Osteoblast (primary cell): ENCODE results near the gene RRM2. TPM values are rescaled to one million over a fixed set of nuclear protein-coding genes. Genes with fewer than 3 reads are reported as not detected.

Experiments used
- DNase-seq: peaks from one replicate; pipeline ENCODE4 v3.0.0; 2011; ENCODE audit warnings: low spot score, mixed read lengths; ENCODE audit not compliant: insufficient read length; ENCODE audit errors: missing footprints
- H2AFZ ChIP-seq: 2 replicates; pipeline ENCODE4 v1.6.0; 2011; ENCODE audit warnings: mild to moderate bottlenecking, low read length
- H3K27ac ChIP-seq: 2 replicates; pipeline ENCODE4 v1.5.1; 2011; ENCODE audit warnings: mild to moderate bottlenecking, low read depth, low read length, moderate library complexity
- H3K27me3 ChIP-seq: 2 replicates; pipeline ENCODE4 v1.6.0; 2012; ENCODE audit warnings: mild to moderate bottlenecking, control low read depth, inconsistent platforms, low read length, moderate library complexity; ENCODE audit not compliant: insufficient read depth
- H3K36me3 ChIP-seq: 2 replicates; pipeline ENCODE4 v1.5.1; 2011; ENCODE audit warnings: mild to moderate bottlenecking, low read length, control low read depth, moderate library complexity; ENCODE audit not compliant: insufficient read depth
- H3K4me1 ChIP-seq: 2 replicates; pipeline ENCODE4 v1.5.1; 2011; ENCODE audit warnings: mild to moderate bottlenecking, low read length, control low read depth, moderate library complexity; ENCODE audit not compliant: insufficient read depth
- H3K4me2 ChIP-seq: 2 replicates; pipeline ENCODE4 v1.6.0; 2011; ENCODE audit warnings: mild to moderate bottlenecking, low read length; ENCODE audit not compliant: insufficient read depth
- H3K4me3 ChIP-seq: fragments of 200-600 bp; sonication (generic); 3 replicates; pipeline ENCODE4 v1.5.1; 2012; ENCODE audit warnings: mild to moderate bottlenecking, low read length, inconsistent platforms; ENCODE audit not compliant: insufficient read depth
- H3K79me2 ChIP-seq: 2 replicates; pipeline ENCODE4 v1.6.0; 2012; ENCODE audit warnings: mild to moderate bottlenecking, low read length, control low read depth, inconsistent platforms; ENCODE audit not compliant: insufficient read depth
- H3K9me3 ChIP-seq: 2 replicates; pipeline ENCODE4 v1.5.1; 2011; ENCODE audit warnings: low read depth, low read length, control low read depth
- H4K20me1 ChIP-seq: 2 replicates; pipeline ENCODE4 v1.6.0; 2012; ENCODE audit warnings: mild to moderate bottlenecking, low read length, control low read depth; ENCODE audit not compliant: insufficient read depth
- total RNA-seq: library from RNA; depleted of rRNA; stranded (reverse); fragments of >200 nt; gene quantifications from 2 replicates; pipeline ENCODE4 v1.2.3, GENCODE V29; 2012
- TF ChIP-seq, protein P1 (sequence below): IDR thresholded peaks from 2 replicates; pipeline ENCODE4 v1.5.1; 2011; ENCODE audit warnings: mild to moderate bottlenecking, low read depth, low read length, moderate library complexity; ENCODE audit errors: extremely low read depth

The RRM2 gene
- total RNA-seq, 1 donor: 4.3 TPM

DNA sequence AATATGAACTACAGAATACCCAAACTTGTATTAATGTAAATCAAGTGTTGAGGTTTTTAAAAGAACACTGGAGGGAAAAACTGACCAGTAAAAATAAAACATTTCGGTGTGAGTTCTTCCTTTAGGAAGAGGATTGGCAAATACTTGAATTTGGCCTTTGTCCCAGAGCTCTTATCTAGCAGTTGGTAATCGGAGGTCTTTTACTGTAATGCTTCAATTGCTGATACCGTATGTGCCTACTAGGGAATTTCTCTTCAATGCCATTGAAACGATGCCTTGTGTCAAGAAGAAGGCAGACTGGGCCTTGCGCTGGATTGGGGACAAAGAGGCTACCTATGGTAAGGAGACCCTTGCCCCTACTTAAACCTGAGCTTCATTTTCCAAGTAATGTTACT lies 4.1 kb downstream of the RRM2 start:
- Histone ChIP-seq H3K4me2 (no peak overlapping the region), H3K36me3 (peaks cover 17% of the 10 kb centered on the region), H4K20me1 (no peaks in the 10 kb centered on the region), H3K9me3 (no peaks in the 10 kb centered on the region), H2AFZ (no peak overlapping the region), H3K4me3 (no peak overlapping the region), H3K79me2 (peaks cover 25% of the 10 kb centered on the region), H3K27me3 (no peaks in the 10 kb centered on the region), H3K4me1 (peaks cover 33% of the 10 kb centered on the region), H3K27ac (no peak overlapping the region)
- TF ChIP-seq, protein P1, sequence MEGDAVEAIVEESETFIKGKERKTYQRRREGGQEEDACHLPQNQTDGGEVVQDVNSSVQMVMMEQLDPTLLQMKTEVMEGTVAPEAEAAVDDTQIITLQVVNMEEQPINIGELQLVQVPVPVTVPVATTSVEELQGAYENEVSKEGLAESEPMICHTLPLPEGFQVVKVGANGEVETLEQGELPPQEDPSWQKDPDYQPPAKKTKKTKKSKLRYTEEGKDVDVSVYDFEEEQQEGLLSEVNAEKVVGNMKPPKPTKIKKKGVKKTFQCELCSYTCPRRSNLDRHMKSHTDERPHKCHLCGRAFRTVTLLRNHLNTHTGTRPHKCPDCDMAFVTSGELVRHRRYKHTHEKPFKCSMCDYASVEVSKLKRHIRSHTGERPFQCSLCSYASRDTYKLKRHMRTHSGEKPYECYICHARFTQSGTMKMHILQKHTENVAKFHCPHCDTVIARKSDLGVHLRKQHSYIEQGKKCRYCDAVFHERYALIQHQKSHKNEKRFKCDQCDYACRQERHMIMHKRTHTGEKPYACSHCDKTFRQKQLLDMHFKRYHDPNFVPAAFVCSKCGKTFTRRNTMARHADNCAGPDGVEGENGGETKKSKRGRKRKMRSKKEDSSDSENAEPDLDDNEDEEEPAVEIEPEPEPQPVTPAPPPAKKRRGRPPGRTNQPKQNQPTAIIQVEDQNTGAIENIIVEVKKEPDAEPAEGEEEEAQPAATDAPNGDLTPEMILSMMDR: no peak
- DNase-seq: no peak

DNA sequence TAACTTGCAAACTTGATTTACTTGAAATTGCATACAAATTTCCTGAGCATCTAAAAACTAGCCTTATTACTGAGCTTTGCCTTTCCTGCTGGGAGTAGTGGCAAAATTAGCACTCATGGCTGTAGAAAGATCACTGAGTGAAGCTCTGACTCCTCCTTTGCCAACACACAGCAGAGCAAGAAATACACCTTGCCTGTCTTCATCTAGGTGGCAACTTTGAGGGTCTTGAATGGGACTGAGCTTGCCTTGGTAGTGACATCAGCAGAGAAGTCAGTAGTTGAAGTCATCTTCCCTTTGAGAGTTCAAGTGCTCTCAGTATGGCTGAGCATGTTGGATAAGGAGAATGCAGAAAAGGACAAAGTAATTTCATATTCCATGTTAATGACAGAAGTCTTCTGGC lies 5.9 kb downstream of the RRM2 start:
- Histone ChIP-seq H3K9me3 (no peaks in the 10 kb centered on the region), H3K4me2 (no peak overlapping the region), H2AFZ (peak overlapping the region; percentile 8), H3K36me3 (peaks cover 17% of the 10 kb centered on the region), H3K27ac (no peak overlapping the region), H4K20me1 (no peaks in the 10 kb centered on the region), H3K27me3 (no peaks in the 10 kb centered on the region), H3K4me1 (peaks cover 22% of the 10 kb centered on the region), H3K79me2 (peaks cover 15% of the 10 kb centered on the region), H3K4me3 (no peak overlapping the region)
- TF ChIP-seq, protein P1: no peak
- no peak for DNase-seq

DNA sequence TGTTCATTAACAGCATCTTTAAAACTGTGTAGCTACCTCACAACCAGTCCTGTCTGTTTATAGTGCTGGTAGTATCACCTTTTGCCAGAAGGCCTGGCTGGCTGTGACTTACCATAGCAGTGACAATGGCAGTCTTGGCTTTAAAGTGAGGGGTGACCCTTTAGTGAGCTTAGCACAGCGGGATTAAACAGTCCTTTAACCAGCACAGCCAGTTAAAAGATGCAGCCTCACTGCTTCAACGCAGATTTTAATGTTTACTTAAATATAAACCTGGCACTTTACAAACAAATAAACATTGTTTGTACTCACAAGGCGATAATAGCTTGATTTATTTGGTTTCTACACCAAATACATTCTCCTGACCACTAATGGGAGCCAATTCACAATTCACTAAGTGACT lies 7.0 kb downstream of the RRM2 start:
- Histone ChIP-seq H2AFZ (peak overlapping the region; percentile 19), H3K27me3 (no peaks in the 10 kb centered on the region), H3K4me2 (no peak overlapping the region), H3K4me3 (no peak overlapping the region), H3K9me3 (no peaks in the 10 kb centered on the region), H3K27ac (no peak overlapping the region), H3K4me1 (peaks cover 15% of the 10 kb centered on the region), H3K36me3 (peaks cover 17% of the 10 kb centered on the region), H4K20me1 (no peaks in the 10 kb centered on the region), H3K79me2 (peaks cover 14% of the 10 kb centered on the region)
- DNase-seq: no peak
- TF ChIP-seq, protein P1: no peak

DNA sequence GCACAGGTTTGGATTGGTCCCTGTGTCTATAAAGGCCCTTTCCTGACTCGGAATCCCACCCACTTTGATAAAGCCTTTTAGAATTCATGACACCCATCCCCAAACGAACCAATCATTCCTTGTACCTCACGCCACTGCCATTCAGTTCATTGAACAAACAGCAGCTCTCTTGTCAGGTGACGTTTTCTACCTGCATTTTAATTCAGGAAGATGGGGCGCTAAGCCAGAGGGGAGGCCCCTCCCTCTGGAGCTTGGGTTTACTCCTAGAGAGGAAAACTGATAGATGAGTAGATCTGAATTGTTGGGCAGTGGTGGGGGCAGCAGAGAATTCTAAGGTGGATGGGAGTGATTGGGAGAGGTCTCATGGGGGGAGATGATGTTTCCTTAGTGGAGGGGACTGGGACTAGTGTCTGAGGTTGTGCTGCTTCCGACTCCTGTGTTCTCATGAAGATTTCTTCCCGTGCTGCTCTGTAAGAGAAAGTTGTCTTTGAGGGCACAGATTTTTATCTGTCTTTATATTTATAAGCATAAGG lies 9.6 kb downstream of the RRM2 start:
- DNase-seq: no peak
- H3K9me3 ChIP-seq: no peaks in the 10 kb centered on the region
- H3K79me2 ChIP-seq: peaks cover 5% of the 10 kb centered on the region
- no peak overlapping the region for H3K4me2 ChIP-seq
- H2AFZ ChIP-seq: no peak overlapping the region
- peaks cover 3% of the 10 kb centered on the region for H3K4me1 ChIP-seq
- no peaks in the 10 kb centered on the region for H3K27me3 ChIP-seq
- H3K4me3 ChIP-seq: no peak overlapping the region
- no peaks in the 10 kb centered on the region for H4K20me1 ChIP-seq
- no peak overlapping the region for H3K27ac ChIP-seq
- H3K36me3 ChIP-seq: peaks cover 10% of the 10 kb centered on the region
- TF ChIP-seq, protein P1: no peak
